Gastrocnemius medialis (tissue), 4 donors: ENCODE data around the gene MCF2L.

ENCODE experiments used
- POLR2A ChIP-seq, 2 donors: fragments of 450-650 bp; IDR thresholded peaks; one replicate each; pipeline ENCODE4 v1.6.1; 2017; ENCODE audit warnings: antibody characterized with exemption in 2 of 2, mild to moderate bottlenecking in 2 of 2, moderate library complexity in 2 of 2
- TF ChIP-seq, protein P1 (sequence below), 5 experiments: fragments of 450-650 bp in 3 of 5; fragments of 200-600 bp in 2 of 5; sonication (generic) in 2 of 5; IDR thresholded peaks in 4 of 5; conservative IDR thresholded peaks in 1 of 5; 1 replicate in 4 of 5; 2 replicates in 1 of 5; pipeline ENCODE4 v1.5.1; 2016 to 2019; ENCODE audit warnings: antibody characterized with exemption in 5 of 5, mild to moderate bottlenecking in 3 of 5, moderate library complexity in 3 of 5

DNA sequence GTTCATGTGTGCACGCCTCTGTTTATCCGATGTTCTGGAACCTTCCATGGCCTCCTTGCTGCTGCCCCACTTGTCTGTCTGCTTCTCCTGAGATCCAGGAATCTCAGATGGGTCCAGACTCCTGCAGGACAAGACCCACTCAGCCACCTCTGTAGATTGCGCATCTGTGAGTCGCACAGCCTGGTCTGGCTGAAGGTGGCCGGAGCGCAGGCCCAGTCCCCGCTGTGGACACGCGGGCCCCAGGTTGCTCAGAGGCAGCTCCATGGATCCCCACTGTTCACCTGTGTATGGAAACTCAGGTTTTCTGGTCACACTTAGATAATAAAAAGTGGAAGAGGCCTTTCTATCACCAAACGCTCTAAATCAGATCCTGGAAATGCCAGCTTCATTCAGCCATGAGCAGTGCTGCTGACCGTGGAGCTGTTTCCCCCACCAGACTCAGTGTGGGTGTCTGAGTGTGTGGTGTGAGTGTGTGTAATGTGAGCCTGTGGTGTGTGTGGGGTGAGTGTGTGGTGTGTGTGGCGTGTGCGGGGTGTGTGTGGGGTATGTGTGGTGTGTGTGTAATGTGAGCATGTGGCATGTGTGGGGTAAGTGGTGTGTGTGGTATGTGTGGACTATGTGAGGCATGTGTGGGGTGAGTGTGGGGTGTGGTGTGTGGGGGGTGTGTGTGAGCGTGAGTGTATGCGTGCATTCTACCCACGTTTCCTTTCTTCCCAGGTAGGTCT lies 59.5 kb downstream of the MCF2L start:
- TF ChIP-seq, protein P1, sequence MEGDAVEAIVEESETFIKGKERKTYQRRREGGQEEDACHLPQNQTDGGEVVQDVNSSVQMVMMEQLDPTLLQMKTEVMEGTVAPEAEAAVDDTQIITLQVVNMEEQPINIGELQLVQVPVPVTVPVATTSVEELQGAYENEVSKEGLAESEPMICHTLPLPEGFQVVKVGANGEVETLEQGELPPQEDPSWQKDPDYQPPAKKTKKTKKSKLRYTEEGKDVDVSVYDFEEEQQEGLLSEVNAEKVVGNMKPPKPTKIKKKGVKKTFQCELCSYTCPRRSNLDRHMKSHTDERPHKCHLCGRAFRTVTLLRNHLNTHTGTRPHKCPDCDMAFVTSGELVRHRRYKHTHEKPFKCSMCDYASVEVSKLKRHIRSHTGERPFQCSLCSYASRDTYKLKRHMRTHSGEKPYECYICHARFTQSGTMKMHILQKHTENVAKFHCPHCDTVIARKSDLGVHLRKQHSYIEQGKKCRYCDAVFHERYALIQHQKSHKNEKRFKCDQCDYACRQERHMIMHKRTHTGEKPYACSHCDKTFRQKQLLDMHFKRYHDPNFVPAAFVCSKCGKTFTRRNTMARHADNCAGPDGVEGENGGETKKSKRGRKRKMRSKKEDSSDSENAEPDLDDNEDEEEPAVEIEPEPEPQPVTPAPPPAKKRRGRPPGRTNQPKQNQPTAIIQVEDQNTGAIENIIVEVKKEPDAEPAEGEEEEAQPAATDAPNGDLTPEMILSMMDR (IDR thresholded peaks at IDR 0.05 in 4 of 5, conservative IDR thresholded peaks at IDR 0.05 in 1 of 5): no peak
- TF ChIP-seq POLR2A (IDR thresholded peaks at IDR 0.05): no peak
